Activated effector memory CD4-positive, alpha-beta T cell treated with anti-CD3 and anti-CD28 coated beads, Interleukin-2, amount 50 U/mL, for 16 hours (primary cell): Measurements from ENCODE around the gene UBE2S.

Source experiments
- DNase-seq: peaks from one replicate; pipeline ENCODE4 v3.0.0-alpha.2; 2020

Gene UBE2S

GRCh38 chr19:55382522-55383054 is 25.0 kb downstream of the UBE2S start:
- no peak for DNase-seq

GRCh38 chr19:55382013-55382412 is 25.6 kb downstream of the UBE2S start:
- no peak for DNase-seq

GRCh38 chr19:55379174-55379573 is 28.4 kb downstream of the UBE2S start:
- no peak for DNase-seq

GRCh38 chr19:55377356-55378131 is 30.0 kb downstream of the UBE2S start:
- DNase-seq = no peak

GRCh38 chr19:55376241-55376933 is 31.2 kb downstream of the UBE2S start, which contains the start of gene TMEM190:
Gene TMEM190, plus strand, starts transcription at chr19:55376826. Its CDS starts 28 bp downstream, at chr19:55376854.
- DNase-seq = no peak

GRCh38 chr19:55373993-55374757 is 33.4 kb downstream of the UBE2S start:
- DNase-seq = no peak

GRCh38 chr19:55373306-55373992 is 34.1 kb downstream of the UBE2S start:
- DNase-seq = no peak

- no peak for DNase-seq
These were observed 35.1 kb downstream of the UBE2S start for GRCh38 chr19:55372316-55373081.

- DNase-seq = no peak
These were observed 37.1 kb downstream of the UBE2S start, which contains the start of gene IL11 for GRCh38 chr19:55370305-55370988. Gene IL11, minus strand, starts transcription at chr19:55370463. Its CDS starts 153 bp downstream, at chr19:55370310.

GRCh38 chr19:55369653-55370304 is 37.8 kb downstream of the UBE2S start:
- peak; percentile 73 for DNase-seq

GRCh38 chr19:55368701-55369563 is 38.7 kb downstream of the UBE2S start:
- DNase-seq = peak; percentile 77

- DNase-seq = no peak
These were observed 39.5 kb downstream of the UBE2S start for GRCh38 chr19:55368106-55368505.

- no peak for DNase-seq
These were observed 40.8 kb downstream of the UBE2S start for GRCh38 chr19:55366790-55367189.

GRCh38 chr19:55365964-55366363 is 41.6 kb downstream of the UBE2S start:
- no peak for DNase-seq

GRCh38 chr19:55365245-55365644 is 42.3 kb downstream of the UBE2S start:
- no peak for DNase-seq

GRCh38 chr19:55362990-55363716 is 44.4 kb downstream of the UBE2S start, which contains the start of gene GARIN5B:
Gene GARIN5B, minus strand, starts transcription at chr19:55363260. Its CDS starts 194 bp downstream, at chr19:55363066.
- DNase-seq = no peak

- no peak for DNase-seq
These were observed 45.2 kb downstream of the UBE2S start for GRCh38 chr19:55362174-55362989.

GRCh38 chr19:55360902-55361301 is 46.7 kb downstream of the UBE2S start:
- no peak for DNase-seq
